ENCODE results near the gene SGPL1.

SGPL1 gene

GRCh38 chr10:70795613-70796012 lies 20.1 kb upstream of the SGPL1 start:
- H3K4me1 ChIP-seq (ENCODE audit: control insufficient read depth in 5 of 5, insufficient read depth in 5 of 5, low read length in 5 of 5), result no peaks in the 10 kb centered on the region
- H3K9ac ChIP-seq (ENCODE audit: low read length in 5 of 5), result no peak overlapping the region
- no peak overlapping the region for H3K4me3 ChIP-seq (ENCODE audit: low read depth in 1 of 5, low read length in 5 of 5)
- H3K27me3 ChIP-seq (ENCODE audit: control insufficient read depth in 5 of 5, insufficient read depth in 4 of 5, low read length in 5 of 5), result peaks cover 0 to 2% (median 0%) of the 10 kb centered on the region in 5 donors
- no peaks in the 10 kb centered on the region for H3K36me3 ChIP-seq (ENCODE audit: control insufficient read depth in 5 of 5, insufficient read depth in 5 of 5, low read length in 5 of 5)
- no peak overlapping the region for H3K27ac ChIP-seq (ENCODE audit: low read depth, low read length)
- no peaks in the 10 kb centered on the region for H3K9me3 ChIP-seq (ENCODE audit: control insufficient read depth in 5 of 5, low read length in 5 of 5)

DNA sequence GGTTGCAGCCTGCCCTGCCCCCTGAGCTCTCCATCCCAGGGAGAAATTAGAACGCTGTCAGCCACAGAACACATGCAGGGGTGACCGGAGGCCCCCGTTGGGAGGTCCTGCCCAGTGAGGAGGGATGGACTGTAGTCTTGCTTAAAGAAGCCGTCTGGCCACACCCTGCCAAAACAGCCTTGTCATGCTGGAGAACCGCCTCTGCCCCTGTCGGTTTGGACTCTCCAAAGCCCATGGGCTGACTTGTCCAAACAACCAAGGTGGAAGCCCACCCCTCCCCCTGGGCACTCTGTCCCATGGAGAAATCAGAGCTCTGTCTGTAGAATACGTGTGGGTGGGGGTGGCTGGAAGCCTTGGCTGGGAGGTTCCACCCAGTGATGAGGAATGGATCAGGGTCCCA lies 17.9 kb upstream of the SGPL1 start:
- no peak overlapping the region for H3K9ac ChIP-seq (ENCODE audit: low read length in 5 of 5)
- H3K27ac ChIP-seq (ENCODE audit: low read depth, low read length), result no peak overlapping the region
- no peaks in the 10 kb centered on the region for H3K9me3 ChIP-seq (ENCODE audit: control insufficient read depth in 5 of 5, low read length in 5 of 5)
- no peaks in the 10 kb centered on the region for H3K36me3 ChIP-seq (ENCODE audit: control insufficient read depth in 5 of 5, insufficient read depth in 5 of 5, low read length in 5 of 5)
- peaks cover 0 to 2% (median 0%) of the 10 kb centered on the region in 5 donors for H3K27me3 ChIP-seq (ENCODE audit: control insufficient read depth in 5 of 5, insufficient read depth in 4 of 5, low read length in 5 of 5)
- no peak overlapping the region for H3K4me3 ChIP-seq (ENCODE audit: low read depth in 1 of 5, low read length in 5 of 5)
- no peaks in the 10 kb centered on the region for H3K4me1 ChIP-seq (ENCODE audit: control insufficient read depth in 5 of 5, insufficient read depth in 5 of 5, low read length in 5 of 5)

DNA sequence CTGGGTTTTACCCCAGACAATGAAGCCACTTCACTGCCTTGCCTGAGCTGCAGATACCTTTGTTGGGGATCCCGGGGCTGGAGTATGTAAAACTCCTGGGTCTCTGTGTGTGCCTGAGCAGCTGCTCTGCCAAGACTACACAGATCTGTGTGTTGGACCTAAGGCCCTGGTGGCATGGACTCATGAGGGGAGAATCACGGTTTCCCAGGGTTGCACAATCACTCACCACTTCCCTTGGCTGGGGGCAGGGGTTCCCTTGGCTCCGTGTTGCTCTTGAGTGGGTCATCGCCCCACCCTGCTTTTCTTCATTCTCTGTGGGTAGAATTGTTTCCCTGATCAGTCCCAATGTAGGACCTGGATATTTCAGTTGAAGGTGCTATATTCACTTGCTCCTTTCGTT lies 16.6 kb upstream of the SGPL1 start:
- H3K27me3 ChIP-seq (ENCODE audit: control insufficient read depth in 5 of 5, insufficient read depth in 4 of 5, low read length in 5 of 5), result peaks cover 0 to 2% (median 0%) of the 10 kb centered on the region in 5 donors
- no peak overlapping the region for H3K27ac ChIP-seq (ENCODE audit: low read depth, low read length)
- no peak overlapping the region for H3K9ac ChIP-seq (ENCODE audit: low read length in 5 of 5)
- no peaks in the 10 kb centered on the region for H3K36me3 ChIP-seq (ENCODE audit: control insufficient read depth in 5 of 5, insufficient read depth in 5 of 5, low read length in 5 of 5)
- H3K9me3 ChIP-seq (ENCODE audit: control insufficient read depth in 5 of 5, low read length in 5 of 5), result no peaks in the 10 kb centered on the region
- H3K4me1 ChIP-seq (ENCODE audit: control insufficient read depth in 5 of 5, insufficient read depth in 5 of 5, low read length in 5 of 5), result no peaks in the 10 kb centered on the region
- no peak overlapping the region for H3K4me3 ChIP-seq (ENCODE audit: low read depth in 1 of 5, low read length in 5 of 5)

- Histone ChIP-seq H3K4me1 (ENCODE audit: control insufficient read depth in 5 of 5, insufficient read depth in 5 of 5, low read length in 5 of 5) (peaks cover 0 to 15% (median 12%) of the 10 kb centered on the region in 5 donors), H3K9me3 (ENCODE audit: control insufficient read depth in 5 of 5, low read length in 5 of 5) (no peaks in the 10 kb centered on the region), H3K27me3 (ENCODE audit: control insufficient read depth in 5 of 5, insufficient read depth in 4 of 5, low read length in 5 of 5) (peaks cover 0 to 2% (median 0%) of the 10 kb centered on the region in 5 donors), H3K4me3 (ENCODE audit: low read depth in 1 of 5, low read length in 5 of 5) (no peak overlapping the region), H3K27ac (ENCODE audit: low read depth, low read length) (no peak overlapping the region), H3K9ac (ENCODE audit: low read length in 5 of 5) (no peak overlapping the region), H3K36me3 (ENCODE audit: control insufficient read depth in 5 of 5, insufficient read depth in 5 of 5, low read length in 5 of 5) (no peaks in the 10 kb centered on the region)
Measured at GRCh38 chr10:70801854-70802253, 13.9 kb upstream of the SGPL1 start.

- Histone ChIP-seq H3K9ac (ENCODE audit: low read length in 5 of 5) (no peak overlapping the region), H3K36me3 (ENCODE audit: control insufficient read depth in 5 of 5, insufficient read depth in 5 of 5, low read length in 5 of 5) (no peaks in the 10 kb centered on the region), H3K4me3 (ENCODE audit: low read depth in 1 of 5, low read length in 5 of 5) (no peak overlapping the region), H3K27me3 (ENCODE audit: control insufficient read depth in 5 of 5, insufficient read depth in 4 of 5, low read length in 5 of 5) (no peaks in the 10 kb centered on the region), H3K4me1 (ENCODE audit: control insufficient read depth in 5 of 5, insufficient read depth in 5 of 5, low read length in 5 of 5) (peaks cover 0 to 15% (median 14%) of the 10 kb centered on the region in 5 donors), H3K27ac (ENCODE audit: low read depth, low read length) (no peak overlapping the region), H3K9me3 (ENCODE audit: control insufficient read depth in 5 of 5, low read length in 5 of 5) (no peaks in the 10 kb centered on the region)
Measured at GRCh38 chr10:70803775-70804420, 11.8 kb upstream of the SGPL1 start.

GRCh38 chr10:70804421-70804808 lies 11.3 kb upstream of the SGPL1 start:
- Histone ChIP-seq H3K9ac (ENCODE audit: low read length in 5 of 5) (no peak overlapping the region), H3K27ac (ENCODE audit: low read depth, low read length) (no peak overlapping the region), H3K36me3 (ENCODE audit: control insufficient read depth in 5 of 5, insufficient read depth in 5 of 5, low read length in 5 of 5) (no peaks in the 10 kb centered on the region), H3K4me3 (ENCODE audit: low read depth in 1 of 5, low read length in 5 of 5) (no peak overlapping the region), H3K4me1 (ENCODE audit: control insufficient read depth in 5 of 5, insufficient read depth in 5 of 5, low read length in 5 of 5) (peaks cover 0 to 15% (median 14%) of the 10 kb centered on the region in 5 donors), H3K27me3 (ENCODE audit: control insufficient read depth in 5 of 5, insufficient read depth in 4 of 5, low read length in 5 of 5) (no peaks in the 10 kb centered on the region), H3K9me3 (ENCODE audit: control insufficient read depth in 5 of 5, low read length in 5 of 5) (no peaks in the 10 kb centered on the region)

DNA sequence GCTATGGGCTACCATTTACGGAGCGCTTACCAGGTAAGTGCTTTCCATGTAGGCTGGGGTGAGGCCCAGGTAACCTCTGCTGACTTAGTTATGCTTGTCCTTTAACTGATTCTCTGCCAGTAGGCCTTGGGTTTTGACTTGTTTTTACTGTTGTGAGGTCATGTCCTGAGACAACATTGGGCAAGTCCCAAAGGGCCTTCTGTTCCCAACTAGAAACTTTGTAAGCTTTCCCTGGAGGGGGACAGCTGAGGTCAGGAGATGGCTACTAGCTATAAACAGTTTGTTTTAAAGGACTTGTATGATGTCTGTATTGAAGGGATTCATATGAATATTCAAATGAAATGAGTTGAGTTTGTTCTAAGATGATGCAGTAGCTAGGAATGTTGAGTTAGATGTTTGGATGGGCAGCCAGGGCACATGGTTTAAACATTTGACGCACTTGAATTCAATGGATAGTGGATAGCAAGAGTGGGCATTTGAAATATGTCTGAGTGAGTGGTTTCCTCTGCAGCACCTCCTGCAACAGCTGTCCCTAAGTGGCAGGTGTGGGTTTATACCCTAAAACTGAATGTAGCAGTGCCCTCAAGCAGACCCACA lies 10.0 kb upstream of the SGPL1 start:
- Histone ChIP-seq H3K9me3 (ENCODE audit: control insufficient read depth in 5 of 5, low read length in 5 of 5) (no peaks in the 10 kb centered on the region), H3K4me1 (ENCODE audit: control insufficient read depth in 5 of 5, insufficient read depth in 5 of 5, low read length in 5 of 5) (peaks cover 0 to 15% (median 14%) of the 10 kb centered on the region in 5 donors), H3K27ac (ENCODE audit: low read depth, low read length) (no peak overlapping the region), H3K4me3 (ENCODE audit: low read depth in 1 of 5, low read length in 5 of 5) (no peak overlapping the region), H3K27me3 (ENCODE audit: control insufficient read depth in 5 of 5, insufficient read depth in 4 of 5, low read length in 5 of 5) (no peaks in the 10 kb centered on the region), H3K9ac (ENCODE audit: low read length in 5 of 5) (no peak overlapping the region), H3K36me3 (ENCODE audit: control insufficient read depth in 5 of 5, insufficient read depth in 5 of 5, low read length in 5 of 5) (no peaks in the 10 kb centered on the region)

GRCh38 chr10:70806841-70807240 lies 8.9 kb upstream of the SGPL1 start:
- Histone ChIP-seq H3K9ac (ENCODE audit: low read length in 5 of 5) (no peak overlapping the region), H3K27ac (ENCODE audit: low read depth, low read length) (no peak overlapping the region), H3K36me3 (ENCODE audit: control insufficient read depth in 5 of 5, insufficient read depth in 5 of 5, low read length in 5 of 5) (no peaks in the 10 kb centered on the region), H3K9me3 (ENCODE audit: control insufficient read depth in 5 of 5, low read length in 5 of 5) (no peaks in the 10 kb centered on the region), H3K4me3 (ENCODE audit: low read depth in 1 of 5, low read length in 5 of 5) (no peak overlapping the region), H3K4me1 (ENCODE audit: control insufficient read depth in 5 of 5, insufficient read depth in 5 of 5, low read length in 5 of 5) (peaks cover 0 to 15% (median 14%) of the 10 kb centered on the region in 5 donors), H3K27me3 (ENCODE audit: control insufficient read depth in 5 of 5, insufficient read depth in 4 of 5, low read length in 5 of 5) (no peaks in the 10 kb centered on the region)

GRCh38 chr10:70807556-70807955 lies 8.2 kb upstream of the SGPL1 start:
- H3K4me1 ChIP-seq (ENCODE audit: control insufficient read depth in 5 of 5, insufficient read depth in 5 of 5, low read length in 5 of 5), result peaks cover 0 to 15% (median 14%) of the 10 kb centered on the region in 5 donors

GRCh38 chr10:70809011-70809611 lies 6.6 kb upstream of the SGPL1 start:
- H3K4me3 ChIP-seq (ENCODE audit: low read depth in 1 of 5, low read length in 5 of 5), result no peak overlapping the region

More at GRCh38 chr10:70807556-70807955, 8.2 kb upstream of the SGPL1 start:
- no peaks in the 10 kb centered on the region for H3K27me3 ChIP-seq (ENCODE audit: control insufficient read depth in 5 of 5, insufficient read depth in 4 of 5, low read length in 5 of 5)
- H3K9ac ChIP-seq (ENCODE audit: low read length in 5 of 5), result no peak overlapping the region
- H3K9me3 ChIP-seq (ENCODE audit: control insufficient read depth in 5 of 5, low read length in 5 of 5), result no peaks in the 10 kb centered on the region
- no peak overlapping the region for H3K27ac ChIP-seq (ENCODE audit: low read depth, low read length)
- no peak overlapping the region for H3K4me3 ChIP-seq (ENCODE audit: low read depth in 1 of 5, low read length in 5 of 5)
- no peaks in the 10 kb centered on the region for H3K36me3 ChIP-seq (ENCODE audit: control insufficient read depth in 5 of 5, insufficient read depth in 5 of 5, low read length in 5 of 5)

More at GRCh38 chr10:70809011-70809611, 6.6 kb upstream of the SGPL1 start:
- Histone ChIP-seq H3K27ac (ENCODE audit: low read depth, low read length) (no peak overlapping the region), H3K9ac (ENCODE audit: low read length in 5 of 5) (no peak overlapping the region), H3K9me3 (ENCODE audit: control insufficient read depth in 5 of 5, low read length in 5 of 5) (no peaks in the 10 kb centered on the region), H3K36me3 (ENCODE audit: control insufficient read depth in 5 of 5, insufficient read depth in 5 of 5, low read length in 5 of 5) (no peaks in the 10 kb centered on the region), H3K4me1 (ENCODE audit: control insufficient read depth in 5 of 5, insufficient read depth in 5 of 5, low read length in 5 of 5) (peaks cover 0 to 15% (median 14%) of the 10 kb centered on the region in 5 donors), H3K27me3 (ENCODE audit: control insufficient read depth in 5 of 5, insufficient read depth in 4 of 5, low read length in 5 of 5) (no peaks in the 10 kb centered on the region)
